GM21529 (cell line): ENCODE measurements around the gene GANAB.
"Not testable (repeated sequence)": the region's sequence is repeated elsewhere in the genome, so short reads cannot be mapped to it uniquely, and the experiment has no call there.

Experiments
- ATAC-seq: cut with Tn5 transposase; IDR thresholded peaks from one replicate; pipeline ENCODE4 v1.9.1; 2021; ENCODE audit not compliant: unreplicated experiment

The GANAB gene

DNA sequence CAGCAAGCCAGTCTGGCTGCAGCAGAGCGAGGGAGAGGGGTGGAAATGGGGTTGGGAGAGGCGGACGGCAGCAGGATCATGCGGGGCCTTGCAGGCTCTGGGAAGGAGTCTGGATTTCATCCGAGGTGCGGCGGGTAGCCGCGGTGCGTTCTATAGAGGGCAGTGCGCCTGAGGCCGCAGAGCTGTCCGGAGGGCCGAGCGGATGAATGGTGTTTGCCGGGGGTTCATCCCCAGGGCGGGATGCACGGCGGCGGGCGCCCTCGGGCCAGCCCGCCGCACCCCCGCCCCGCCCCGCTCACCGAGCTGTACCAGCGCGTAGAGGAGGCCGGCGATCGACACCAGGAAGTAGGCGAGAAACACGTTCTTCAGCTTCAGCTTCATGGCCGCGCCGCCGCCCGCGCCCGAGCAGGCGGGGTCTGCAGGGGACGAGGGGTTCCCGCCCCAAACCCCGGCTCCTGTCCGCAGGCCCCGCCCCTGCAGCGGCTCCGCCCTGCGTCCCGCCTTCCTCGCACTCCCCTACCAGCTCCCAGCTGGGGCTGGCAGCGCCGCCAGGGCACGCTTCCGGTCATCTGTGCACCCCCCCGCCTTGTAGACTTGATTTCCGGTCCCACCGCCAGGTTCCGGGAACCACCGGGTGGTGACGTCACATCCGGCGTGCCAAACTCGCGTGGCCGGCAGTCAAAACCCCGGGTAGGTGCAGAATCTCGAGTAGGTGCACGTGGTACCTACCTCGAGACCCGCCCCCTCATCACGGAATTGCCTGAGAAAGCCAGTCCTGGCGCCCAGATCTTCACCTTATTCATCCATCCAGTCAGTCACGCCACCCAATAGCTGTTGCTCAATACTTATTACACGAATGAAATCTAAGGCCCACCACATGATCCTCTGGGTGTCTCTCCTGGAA is 24.6 kb downstream of the GANAB start, which contains the start of gene B3GAT3:
TSS of gene B3GAT3 (minus strand) at position 420 of the 904 bp plus-strand sequence. CDS start at position 381, 39 bp downstream.
- peak; percentile 91 for ATAC-seq

DNA sequence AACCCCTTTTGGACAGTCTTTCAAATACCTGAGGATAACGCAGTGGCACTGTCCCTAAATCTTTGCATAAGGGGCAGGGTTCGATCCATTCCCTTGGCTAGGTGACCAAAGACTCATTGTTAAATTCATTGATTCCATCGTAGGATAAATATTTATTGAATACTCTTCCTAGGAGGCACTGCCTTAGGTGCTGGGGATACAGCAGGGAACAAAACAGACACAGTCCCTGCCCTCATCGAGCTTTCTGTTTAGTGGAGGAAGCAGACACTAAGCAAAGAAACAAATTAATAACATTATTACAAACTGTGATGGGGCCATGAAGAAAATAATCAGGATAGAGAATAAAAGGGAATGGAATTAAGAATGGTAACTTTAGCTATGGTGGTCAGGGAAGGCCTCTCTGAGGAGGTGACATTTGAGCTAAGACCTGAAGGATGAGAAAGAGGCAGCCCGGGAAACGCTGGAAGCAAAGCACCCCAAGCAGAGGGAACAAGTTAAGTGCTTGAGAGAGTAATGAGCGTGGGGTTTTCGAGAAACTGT is 25.3 kb downstream of the GANAB start:
- no peak for ATAC-seq

DNA sequence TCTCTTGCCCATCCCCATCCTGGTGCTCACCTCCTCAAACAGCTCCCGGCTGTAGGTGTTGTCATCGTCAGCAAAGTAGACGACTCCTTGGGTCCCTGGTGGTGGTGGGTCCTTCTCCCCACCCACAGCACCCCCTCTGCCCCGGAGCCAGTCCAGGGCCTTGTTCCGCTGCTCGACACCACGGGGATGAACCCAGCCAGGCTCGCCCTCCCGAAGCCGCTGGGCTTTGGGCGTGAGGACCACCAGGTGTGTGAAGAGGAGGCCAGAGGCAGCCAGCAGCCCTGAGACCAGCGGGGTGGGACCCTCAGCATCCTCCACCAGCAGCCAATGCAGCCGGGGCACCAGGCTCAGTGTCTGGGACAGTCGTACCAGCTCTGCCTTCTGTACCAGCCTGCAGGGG is 29.5 kb downstream of the GANAB start:
- not testable (repeated sequence) for ATAC-seq

DNA sequence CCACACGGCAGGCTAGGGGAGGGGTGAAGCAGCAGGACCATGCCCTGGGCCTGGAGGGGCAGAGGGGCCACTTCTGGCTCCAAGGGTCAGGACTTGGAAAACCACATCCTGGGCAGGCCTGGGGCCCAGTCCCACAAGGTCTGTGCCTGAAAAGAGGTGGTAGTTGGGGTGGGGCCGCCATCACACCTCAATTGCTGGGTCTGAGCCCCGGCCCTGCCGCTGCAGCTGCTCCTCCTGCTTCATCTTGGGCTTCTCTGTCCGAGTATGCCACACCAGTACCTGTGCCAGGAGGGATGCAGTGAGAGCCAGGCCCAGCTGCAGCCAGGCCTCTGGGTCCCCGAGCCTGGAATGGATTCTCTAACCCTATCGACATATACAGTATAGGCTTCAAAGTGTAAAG is 30.9 kb downstream of the GANAB start:
- no peak for ATAC-seq

DNA sequence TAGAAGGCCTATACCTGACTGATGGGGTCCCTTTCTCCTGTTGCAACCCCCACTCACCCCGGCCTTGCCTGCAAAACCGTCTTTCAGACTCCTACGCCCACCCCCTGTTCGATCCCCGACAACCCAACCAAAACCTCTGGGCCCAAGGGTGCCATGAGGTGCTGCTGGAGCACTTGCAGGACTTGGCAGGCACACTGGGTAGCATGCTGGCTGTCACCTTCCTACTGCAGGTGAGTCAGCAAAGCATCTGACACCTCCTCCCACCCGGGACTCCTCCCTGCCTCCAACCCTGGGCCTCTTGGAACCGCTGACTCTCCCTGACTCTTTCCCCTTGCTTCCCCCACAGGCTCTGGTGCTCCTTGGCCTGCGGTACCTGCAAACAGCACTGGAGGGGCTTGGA is 32.1 kb downstream of the GANAB start:
- no peak for ATAC-seq

DNA sequence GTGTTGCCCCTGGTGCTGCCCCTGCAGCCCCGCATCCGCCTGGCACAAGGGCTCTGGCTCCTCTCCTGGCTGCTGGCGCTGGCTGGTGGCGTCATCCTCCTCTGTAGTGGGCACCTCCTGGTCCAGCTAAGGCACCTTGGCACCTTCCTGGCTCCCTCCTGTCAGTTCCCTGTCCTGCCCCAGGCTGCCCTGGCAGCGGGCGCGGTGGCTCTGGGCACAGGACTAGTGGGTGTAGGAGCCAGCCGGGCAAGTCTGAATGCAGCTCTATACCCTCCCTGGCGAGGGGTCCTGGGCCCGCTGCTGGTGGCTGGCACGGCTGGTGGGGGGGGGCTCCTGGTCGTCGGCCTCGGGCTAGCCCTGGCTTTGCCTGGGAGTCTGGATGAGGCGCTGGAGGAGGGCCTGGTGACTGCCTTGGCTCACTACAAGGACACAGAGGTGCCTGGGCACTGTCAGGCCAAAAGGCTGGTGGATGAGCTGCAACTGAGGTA is 33.1 kb downstream of the GANAB start:
- ATAC-seq: no peak

DNA sequence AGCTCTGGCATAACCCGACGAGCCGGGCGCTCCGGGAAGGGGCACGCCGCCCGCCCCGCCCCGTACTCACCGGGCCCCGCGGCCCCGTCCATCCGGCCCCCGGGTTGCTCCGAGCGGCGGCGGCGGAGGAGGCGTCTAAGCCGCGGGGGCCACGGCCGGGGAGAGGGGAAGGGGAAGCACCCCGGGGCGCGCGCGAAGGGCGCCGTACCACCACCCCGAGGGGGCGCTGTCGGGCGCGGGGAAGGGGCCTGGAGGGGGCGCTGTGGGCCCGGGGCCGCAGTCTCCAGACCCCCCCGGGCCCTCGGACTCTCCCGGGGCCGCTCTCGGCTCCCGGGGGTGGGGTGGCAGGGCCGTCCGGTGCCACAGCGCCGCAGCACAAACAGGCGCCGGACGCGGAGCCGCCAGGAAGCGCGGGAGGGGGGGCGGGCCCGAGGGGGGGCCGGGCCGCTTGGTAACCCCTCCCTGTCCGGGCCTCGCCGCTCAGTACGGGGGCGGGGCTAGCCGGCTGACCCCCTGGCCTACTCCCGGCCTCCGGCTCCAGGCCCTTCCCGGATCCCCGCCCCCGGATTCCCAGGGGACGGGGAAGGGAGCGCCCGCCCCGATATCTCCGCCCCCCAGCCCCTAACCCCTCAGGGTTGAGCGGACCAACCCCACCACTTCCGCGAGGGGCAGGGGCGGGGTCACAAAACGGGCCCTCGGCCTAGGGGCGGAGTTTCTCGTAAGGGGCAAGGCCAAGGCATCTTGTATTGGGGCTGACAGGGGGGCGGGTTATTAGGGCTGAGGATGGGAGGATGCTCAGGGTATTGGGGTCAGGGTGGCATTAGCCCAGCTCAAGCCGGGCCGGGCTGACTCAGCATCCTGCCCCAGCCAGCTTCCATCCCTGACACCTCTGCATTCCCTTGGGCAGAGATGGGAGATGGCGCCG is 33.8 kb downstream of the GANAB start, which contains the start of the genes EML3 and ROM1:
TSS of gene EML3 (minus strand) at position 410 of the 925 bp plus-strand sequence. CDS start at position 92, 318 bp downstream.
TSS of gene ROM1 (plus strand) at position 892 of the 925 bp plus-strand sequence. CDS start at position 917, 25 bp downstream.
- ATAC-seq: peak; percentile 72

DNA sequence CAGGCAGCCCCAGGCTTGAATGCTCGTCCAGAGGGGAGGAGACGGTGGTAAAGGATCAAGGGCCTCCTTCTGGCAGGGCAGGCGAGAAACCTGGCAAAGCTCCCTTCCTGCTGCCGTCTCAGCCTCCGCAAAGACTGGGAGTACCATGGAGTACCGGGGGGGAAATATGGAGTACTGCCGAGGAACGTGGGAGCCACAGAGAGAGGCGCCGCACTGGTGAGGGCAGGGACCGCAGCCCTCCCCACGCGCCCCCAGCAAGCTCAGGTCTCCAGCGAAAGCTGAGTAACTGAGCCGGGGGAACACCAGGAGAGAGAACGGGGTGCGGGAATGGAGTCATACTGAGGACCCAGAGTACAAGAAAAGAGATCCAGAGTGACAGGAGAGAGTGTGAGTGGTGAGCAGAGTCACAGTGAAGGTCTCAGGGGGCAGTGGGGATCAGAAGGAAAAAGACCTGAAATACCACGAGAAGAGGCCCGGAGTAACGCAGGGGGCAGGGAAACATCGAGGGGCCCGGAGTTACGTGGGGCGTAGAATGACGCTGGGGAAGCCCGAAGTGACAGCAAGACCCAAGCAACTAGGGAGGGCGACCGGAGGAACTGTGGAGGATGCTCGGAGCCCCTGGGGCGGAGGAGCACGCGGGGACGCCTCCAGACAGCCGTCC is 34.6 kb downstream of the GANAB start:
- ATAC-seq: peak; percentile 13

DNA sequence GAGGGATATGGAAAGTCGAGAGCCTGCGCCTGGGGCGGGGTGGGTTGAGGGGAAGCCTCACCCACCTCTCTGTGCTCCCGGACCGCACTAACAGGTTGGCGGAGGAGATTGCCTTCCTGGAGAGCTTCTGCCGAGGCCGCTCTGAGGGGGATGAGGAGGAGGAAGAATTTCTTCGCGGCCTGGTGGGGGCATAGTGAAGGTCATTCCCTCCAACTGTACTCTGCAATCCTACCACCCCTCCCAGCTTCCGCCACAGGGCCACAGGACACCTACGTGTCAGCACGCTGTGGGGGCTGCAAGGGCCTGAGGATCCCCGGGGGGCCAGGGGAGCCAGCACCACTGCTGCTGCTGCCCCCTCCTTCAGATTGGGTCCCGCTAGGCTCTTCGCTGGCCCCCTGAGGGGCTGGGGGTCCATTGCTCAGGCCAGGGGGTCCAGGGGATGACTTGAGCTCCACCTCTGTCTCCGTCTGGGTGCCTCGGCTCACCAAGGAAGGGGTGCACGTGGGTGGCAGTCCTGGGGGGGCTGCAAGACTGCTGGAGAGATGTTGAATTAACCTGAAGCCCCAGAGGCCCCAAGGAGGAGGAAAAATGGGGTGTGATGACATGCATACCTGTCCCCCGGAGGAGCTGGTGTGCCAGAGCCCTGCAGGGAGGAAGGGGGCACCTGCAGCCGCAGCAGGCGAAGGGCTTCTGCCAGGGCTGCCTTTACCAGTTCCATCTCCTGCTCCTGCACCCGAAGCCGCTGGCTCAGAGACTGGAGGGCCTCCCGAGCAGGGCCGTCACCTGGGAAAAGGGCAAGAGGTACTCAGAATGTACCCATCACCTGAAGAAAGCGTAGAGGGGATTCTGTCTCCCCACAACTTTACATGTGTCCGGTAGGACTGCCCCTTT is 35.4 kb downstream of the GANAB start:
- ATAC-seq: no peak

DNA sequence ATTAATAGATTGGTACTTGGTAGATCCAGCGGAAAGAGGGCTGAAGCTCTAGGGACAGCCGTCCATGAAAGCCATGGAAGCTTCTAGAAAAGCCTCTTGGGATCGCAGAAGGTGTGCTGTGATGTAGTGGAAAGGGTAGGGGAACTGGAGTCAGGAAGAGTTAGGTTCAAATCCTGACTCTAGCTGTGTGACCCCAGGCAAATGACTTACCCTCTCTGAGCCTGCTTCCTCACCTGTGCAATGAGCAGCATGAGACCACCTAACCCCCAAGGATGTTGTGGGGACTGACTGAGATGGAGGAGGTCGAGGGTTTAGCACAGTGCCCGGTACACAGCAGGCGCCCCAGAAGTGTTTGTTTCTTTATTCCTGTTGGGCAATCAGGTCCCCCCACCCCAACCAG is 36.0 kb downstream of the GANAB start:
- ATAC-seq: no peak

DNA sequence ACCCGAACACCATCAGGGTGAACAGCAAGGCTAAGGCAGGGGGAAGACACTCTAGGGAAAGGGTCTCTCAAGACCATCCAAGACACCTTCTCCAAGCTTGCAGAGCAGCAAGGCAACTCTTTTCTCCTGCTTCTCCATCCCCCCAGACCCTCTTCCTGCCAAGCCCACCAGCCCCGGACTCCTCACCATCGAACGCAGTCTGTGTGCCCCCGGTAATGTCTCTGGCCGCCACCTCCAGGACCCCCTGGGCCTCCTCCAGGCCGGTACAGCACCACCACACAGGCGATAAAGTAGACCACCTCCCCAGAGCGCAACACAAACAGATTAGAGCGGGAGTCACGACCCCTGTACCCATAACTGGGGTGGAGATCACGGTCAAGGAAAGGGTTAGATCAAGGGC is 37.6 kb downstream of the GANAB start:
- ATAC-seq: no peak

DNA sequence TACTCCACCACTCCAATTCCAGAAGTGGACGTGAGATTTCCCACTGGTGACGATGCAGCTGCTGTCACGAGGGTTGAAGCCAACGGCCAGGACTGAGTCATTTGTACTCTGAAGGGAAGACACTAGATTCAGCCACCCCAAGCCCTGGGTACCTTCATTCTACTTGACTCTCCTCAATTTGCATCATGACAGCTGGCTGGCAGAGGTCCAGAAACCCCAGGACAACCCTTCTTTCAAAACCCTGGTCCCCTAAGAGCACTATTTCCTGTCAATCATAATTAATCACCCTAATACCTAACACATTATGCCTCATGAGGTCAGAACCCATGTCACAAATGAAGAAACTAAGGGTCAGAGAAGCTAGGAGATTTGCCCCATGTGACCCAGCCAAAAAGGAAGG is 38.7 kb downstream of the GANAB start:
- no peak for ATAC-seq

DNA sequence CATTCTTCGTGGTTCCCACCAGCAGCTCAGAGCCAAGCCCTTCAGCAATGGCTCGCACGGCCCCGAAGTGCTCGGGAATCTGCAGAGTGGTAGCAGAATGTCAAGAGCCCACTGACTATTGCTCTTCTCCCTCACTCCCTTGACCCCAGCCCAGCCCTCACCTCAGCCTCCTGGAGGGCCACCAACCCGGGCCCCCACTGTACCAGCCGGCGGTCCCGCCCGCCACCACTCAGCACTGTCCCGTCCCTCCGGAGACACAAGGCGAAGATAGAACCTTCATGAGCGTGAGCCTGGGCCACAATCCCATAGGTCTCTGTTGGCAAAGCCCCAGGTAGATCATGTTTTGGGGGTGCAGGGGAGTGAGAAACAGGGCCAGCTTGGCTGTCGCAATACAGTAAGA is 40.5 kb downstream of the GANAB start:
- no peak for ATAC-seq

DNA sequence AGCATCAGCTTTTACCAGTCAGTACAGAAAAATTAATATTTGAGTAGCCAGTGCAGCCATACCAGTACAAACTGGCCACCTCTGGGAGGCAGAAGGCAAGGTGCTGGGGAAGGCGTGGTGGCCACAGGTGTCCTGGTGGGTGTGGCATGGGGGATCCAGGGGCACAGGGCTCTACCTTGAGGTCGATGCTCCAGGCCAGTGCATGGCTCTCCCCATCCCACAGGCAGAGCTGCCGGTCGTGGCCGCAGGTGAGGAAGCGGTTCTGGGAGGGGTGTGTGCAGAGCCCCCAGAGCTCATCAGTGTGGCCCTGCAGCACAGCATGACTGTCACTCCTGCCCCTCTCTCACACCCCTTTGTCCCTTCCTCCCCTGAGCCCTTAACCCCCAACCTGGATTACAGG is 40.9 kb downstream of the GANAB start:
- no peak for ATAC-seq

DNA sequence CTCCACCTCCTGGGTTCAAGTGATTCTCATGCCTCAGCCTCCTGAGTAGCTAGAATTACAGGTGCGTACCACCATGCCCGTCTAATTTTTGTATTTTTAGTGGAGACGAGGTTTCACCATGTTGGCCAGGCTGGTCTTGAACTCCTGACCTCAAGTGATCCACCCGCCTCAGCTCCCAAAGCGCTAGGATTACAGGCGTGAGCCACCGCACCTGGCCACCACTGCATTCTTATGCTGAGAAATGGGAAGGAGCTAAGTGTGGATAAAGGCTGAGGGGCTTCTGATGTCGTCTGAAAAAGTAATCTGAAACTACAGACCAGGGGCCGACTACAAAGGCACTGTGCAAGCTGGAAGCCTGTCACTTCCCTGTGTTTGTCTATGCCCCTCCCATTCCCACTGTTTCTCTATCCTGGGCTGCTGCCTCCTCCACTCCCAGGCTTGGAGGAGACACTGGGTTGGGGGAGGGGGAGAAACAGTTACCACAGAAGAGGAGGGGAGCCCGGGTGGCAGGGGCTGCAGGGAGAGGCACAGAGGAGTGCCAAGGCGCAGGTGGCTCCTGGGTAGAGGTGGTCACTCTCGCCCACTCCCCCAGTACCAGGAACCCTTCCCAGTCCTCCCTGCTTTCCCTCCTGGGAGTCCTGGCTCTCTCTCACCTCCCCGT is 41.8 kb downstream of the GANAB start:
- no peak for ATAC-seq

DNA sequence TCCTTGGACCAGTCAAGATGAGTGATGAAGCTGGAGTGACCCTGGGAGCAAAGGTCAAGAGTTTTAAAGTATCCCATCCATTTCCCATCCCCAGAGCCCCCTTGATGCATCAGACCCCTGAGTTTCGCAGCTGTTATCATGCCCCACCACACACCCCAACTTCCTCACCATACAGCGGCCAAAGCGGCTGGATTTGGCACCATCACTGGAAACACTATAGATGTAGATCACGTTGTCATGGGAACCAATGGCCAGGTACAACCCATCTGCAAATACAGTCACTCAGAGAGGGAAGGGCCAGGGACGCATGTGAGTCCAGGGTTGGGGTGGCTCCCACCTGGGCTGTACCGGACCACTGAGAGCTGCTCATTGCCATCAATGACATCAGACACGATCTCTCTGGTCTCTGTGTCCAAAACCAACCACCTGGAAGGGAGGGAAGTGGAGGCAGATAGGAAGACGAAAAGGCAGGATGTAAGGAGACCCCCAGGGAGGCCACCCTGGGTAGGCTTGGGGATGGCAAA is 42.6 kb downstream of the GANAB start:
- no peak for ATAC-seq

DNA sequence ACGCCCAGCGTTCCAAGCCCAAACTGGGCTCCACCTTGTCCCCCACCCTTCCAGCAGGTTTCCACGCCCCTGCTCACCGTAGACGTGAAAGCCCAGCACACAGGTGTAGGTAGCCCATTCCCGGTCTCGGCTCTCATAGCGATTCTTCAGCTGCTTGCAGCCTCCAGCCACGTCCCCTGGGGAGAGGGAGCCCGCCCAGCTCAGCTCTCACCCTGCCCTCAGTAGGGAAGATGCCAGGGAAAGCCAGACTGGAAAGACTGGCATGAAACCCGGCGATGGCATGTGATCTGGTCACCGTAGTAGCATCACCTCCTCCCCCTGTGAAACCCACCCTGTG is 43.4 kb downstream of the GANAB start:
- no peak for ATAC-seq

DNA sequence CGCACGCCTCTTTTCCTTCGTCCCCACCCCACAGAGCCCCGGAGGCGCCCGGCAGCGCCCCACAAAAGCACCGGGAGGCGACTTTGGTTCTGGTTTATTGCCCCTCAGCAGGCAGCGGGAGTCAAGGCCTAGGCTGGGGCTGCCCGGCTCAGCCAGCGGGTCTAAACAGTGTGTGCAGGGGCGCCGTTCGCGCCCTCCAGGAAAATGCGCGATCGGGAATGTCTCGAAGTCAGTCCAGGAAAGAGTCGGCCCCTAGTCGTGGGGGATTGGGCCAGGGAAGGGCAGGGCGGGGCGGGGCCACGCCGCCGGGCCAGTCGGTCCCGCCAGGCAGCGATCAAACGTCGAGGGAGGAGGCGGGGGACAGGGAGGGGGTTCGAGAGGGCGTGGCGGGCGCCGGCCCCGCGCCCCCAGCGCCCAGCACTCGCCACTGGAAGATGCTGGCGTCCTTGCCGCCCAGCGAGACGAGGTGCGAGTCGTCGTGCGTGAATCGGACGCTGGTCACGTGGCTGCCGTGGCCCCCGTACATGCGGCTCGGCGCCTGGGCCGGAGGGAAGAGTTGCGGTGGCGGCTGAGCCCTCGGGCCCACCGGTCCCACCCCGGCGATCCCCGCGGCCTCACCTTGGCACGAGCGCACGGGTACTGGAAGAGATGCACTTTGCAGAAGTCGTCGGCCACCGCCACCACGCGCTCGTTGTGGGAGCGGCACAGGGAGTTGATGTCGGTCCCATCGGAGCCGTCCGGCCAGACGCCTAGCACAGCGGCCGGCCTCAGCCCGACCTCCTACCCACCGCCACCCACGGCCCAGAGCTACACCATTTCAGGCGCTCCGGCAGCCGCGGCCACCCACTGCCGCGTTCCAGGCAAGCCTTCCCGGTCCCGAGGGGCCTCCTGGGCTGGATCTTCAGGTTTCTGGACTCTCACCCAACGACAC is 44.0 kb downstream of the GANAB start:
- ATAC-seq: no peak
